ENCODE data around the gene ANAPC1. TPM values are rescaled to one million over a fixed set of nuclear protein-coding genes. Genes with fewer than 3 reads are reported as not detected.
"Not testable (repeated sequence)": the region's sequence is repeated elsewhere in the genome, so short reads cannot be mapped to it uniquely, and the experiment has no call there.

The ANAPC1 gene
- total RNA-seq, 1 donor, result 54.8 TPM

GRCh38 chr2:111790633-111791032 is 93.4 kb downstream of the ANAPC1 start:
- H3K4me3 ChIP-seq (ENCODE audit: low read depth, low read length); DNase-seq (ENCODE audit: low read depth): not testable (repeated sequence)

GRCh38 chr2:111784081-111784480 is 99.9 kb downstream of the ANAPC1 start:
- H3K4me3 ChIP-seq (ENCODE audit: low read depth, low read length); DNase-seq (ENCODE audit: low read depth): not testable (repeated sequence)

GRCh38 chr2:111782195-111782594 is 101.8 kb downstream of the ANAPC1 start:
- H3K4me3 ChIP-seq (ENCODE audit: low read depth, low read length); DNase-seq (ENCODE audit: low read depth): not testable (repeated sequence)

GRCh38 chr2:111781443-111782094 is 102.4 kb downstream of the ANAPC1 start:
- DNase-seq (ENCODE audit: low read depth); H3K4me3 ChIP-seq (ENCODE audit: low read depth, low read length): not testable (repeated sequence)

- DNase-seq (ENCODE audit: low read depth); H3K4me3 ChIP-seq (ENCODE audit: low read depth, low read length): not testable (repeated sequence)
Observed at GRCh38 chr2:111777155-111777554, 106.8 kb downstream of the ANAPC1 start.

- DNase-seq (ENCODE audit: low read depth); H3K4me3 ChIP-seq (ENCODE audit: low read depth, low read length): not testable (repeated sequence)
Observed at GRCh38 chr2:111776296-111776695, 107.7 kb downstream of the ANAPC1 start.

GRCh38 chr2:111772180-111772579 is 111.8 kb downstream of the ANAPC1 start:
- H3K4me3 ChIP-seq (ENCODE audit: low read depth, low read length); DNase-seq (ENCODE audit: low read depth): not testable (repeated sequence)

GRCh38 chr2:111770916-111771658 is 112.9 kb downstream of the ANAPC1 start:
- not testable (repeated sequence) for DNase-seq (ENCODE audit: low read depth); H3K4me3 ChIP-seq (ENCODE audit: low read depth, low read length)

GRCh38 chr2:111768266-111769190 is 115.5 kb downstream of the ANAPC1 start:
- H3K4me3 ChIP-seq (ENCODE audit: low read depth, low read length); DNase-seq (ENCODE audit: low read depth): not testable (repeated sequence)

GRCh38 chr2:111767087-111767486 is 116.9 kb downstream of the ANAPC1 start:
- not testable (repeated sequence) for DNase-seq (ENCODE audit: low read depth); H3K4me3 ChIP-seq (ENCODE audit: low read depth, low read length)

GRCh38 chr2:111766295-111766694 is 117.7 kb downstream of the ANAPC1 start:
- DNase-seq (ENCODE audit: low read depth), result not testable (repeated sequence)

GRCh38 chr2:111764151-111764550 is 119.8 kb downstream of the ANAPC1 start:
- not testable (repeated sequence) for H3K4me3 ChIP-seq (ENCODE audit: low read depth, low read length); DNase-seq (ENCODE audit: low read depth)

More at GRCh38 chr2:111766295-111766694, 117.7 kb downstream of the ANAPC1 start:
- not testable (repeated sequence) for H3K4me3 ChIP-seq (ENCODE audit: low read depth, low read length)

- DNase-seq (ENCODE audit: low read depth), result not testable (repeated sequence)
Observed at GRCh38 chr2:111760697-111761284, 123.2 kb downstream of the ANAPC1 start.

GRCh38 chr2:111752533-111752932 is 131.5 kb downstream of the ANAPC1 start:
- DNase-seq (ENCODE audit: low read depth); H3K4me3 ChIP-seq (ENCODE audit: low read depth, low read length): not testable (repeated sequence)

More at GRCh38 chr2:111760697-111761284, 123.2 kb downstream of the ANAPC1 start:
- not testable (repeated sequence) for H3K4me3 ChIP-seq (ENCODE audit: low read depth, low read length)

- H3K4me3 ChIP-seq (ENCODE audit: low read depth, low read length); DNase-seq (ENCODE audit: low read depth): not testable (repeated sequence)
Observed at GRCh38 chr2:111750641-111751040, 133.4 kb downstream of the ANAPC1 start.

GRCh38 chr2:111748429-111748828 is 135.6 kb downstream of the ANAPC1 start:
- H3K4me3 ChIP-seq (ENCODE audit: low read depth, low read length); DNase-seq (ENCODE audit: low read depth): not testable (repeated sequence)

Measured in fibroblast of villous mesenchyme (primary cell).